GM18498 (cell line): Measurements from ENCODE around the gene STRN4.
"Not testable (repeated sequence)": the region's sequence is repeated elsewhere in the genome, so short reads cannot be mapped to it uniquely, and the experiment has no call there.

ENCODE experiments used
- ATAC-seq: cut with Tn5 transposase; IDR thresholded peaks from one replicate; pipeline ENCODE4 v1.9.1; 2021; ENCODE audit warnings: mild to moderate bottlenecking, moderate library complexity; ENCODE audit not compliant: unreplicated experiment

The STRN4 gene, protein sequence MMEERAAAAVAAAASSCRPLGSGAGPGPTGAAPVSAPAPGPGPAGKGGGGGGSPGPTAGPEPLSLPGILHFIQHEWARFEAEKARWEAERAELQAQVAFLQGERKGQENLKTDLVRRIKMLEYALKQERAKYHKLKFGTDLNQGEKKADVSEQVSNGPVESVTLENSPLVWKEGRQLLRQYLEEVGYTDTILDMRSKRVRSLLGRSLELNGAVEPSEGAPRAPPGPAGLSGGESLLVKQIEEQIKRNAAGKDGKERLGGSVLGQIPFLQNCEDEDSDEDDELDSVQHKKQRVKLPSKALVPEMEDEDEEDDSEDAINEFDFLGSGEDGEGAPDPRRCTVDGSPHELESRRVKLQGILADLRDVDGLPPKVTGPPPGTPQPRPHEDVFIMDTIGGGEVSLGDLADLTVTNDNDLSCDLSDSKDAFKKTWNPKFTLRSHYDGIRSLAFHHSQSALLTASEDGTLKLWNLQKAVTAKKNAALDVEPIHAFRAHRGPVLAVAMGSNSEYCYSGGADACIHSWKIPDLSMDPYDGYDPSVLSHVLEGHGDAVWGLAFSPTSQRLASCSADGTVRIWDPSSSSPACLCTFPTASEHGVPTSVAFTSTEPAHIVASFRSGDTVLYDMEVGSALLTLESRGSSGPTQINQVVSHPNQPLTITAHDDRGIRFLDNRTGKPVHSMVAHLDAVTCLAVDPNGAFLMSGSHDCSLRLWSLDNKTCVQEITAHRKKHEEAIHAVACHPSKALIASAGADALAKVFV

GRCh38 chr19:46746281-46747057 is at the start of gene STRN4:
Gene STRN4 (minus strand): TSS chr19:46746450. CDS start chr19:46746430, 20 bp downstream.
- peak; percentile 66 for ATAC-seq

- no peak for ATAC-seq
These were observed 45.7 kb upstream of the STRN4 start for GRCh38 chr19:46791944-46792343.

GRCh38 chr19:46789371-46789770 is 43.1 kb upstream of the STRN4 start:
- no peak for ATAC-seq

GRCh38 chr19:46788968-46789338 is 42.7 kb upstream of the STRN4 start:
- ATAC-seq: no peak

DNA sequence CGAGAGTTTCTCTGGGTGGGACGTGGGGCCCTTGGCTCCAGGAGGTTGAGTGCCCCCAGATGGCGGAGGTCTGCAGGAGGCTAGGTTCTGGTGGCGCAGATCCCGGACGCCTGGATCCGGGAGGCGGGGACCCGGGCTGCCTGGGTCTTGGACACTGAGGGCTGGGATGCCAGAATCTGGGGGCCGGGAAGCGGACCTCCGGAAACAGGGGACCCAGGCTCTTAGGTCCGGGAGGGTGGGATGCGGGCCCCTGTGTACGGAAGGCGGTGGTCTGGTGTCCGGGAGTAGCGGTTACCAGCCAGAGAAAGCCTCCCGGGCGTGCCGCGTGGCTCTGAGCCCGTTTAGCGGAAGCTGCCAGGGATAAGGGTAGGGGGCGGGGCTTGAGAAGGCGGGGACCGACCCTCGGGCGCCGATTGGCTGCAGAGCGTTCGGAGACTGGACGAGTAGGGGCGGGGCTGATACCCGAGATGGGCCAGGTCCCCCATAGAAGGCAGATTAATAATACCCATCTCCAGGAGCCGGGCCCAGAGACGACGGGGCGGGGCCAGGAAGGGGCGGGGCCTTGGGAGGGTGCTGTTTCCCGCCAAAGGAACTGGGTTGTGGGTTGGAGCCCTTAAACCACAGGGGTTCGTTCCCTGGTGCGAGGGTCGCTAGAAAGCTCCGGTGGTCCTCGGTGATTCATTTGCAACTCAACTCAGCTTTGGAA is 42.2 kb upstream of the STRN4 start, which contains the start of gene SLC1A5:
SLC1A5 (minus strand) TSS at position 333 of the 706 bp plus-strand sequence. CDS start 629 bp downstream, outside the sequence.
- peak; percentile 70 for ATAC-seq

DNA sequence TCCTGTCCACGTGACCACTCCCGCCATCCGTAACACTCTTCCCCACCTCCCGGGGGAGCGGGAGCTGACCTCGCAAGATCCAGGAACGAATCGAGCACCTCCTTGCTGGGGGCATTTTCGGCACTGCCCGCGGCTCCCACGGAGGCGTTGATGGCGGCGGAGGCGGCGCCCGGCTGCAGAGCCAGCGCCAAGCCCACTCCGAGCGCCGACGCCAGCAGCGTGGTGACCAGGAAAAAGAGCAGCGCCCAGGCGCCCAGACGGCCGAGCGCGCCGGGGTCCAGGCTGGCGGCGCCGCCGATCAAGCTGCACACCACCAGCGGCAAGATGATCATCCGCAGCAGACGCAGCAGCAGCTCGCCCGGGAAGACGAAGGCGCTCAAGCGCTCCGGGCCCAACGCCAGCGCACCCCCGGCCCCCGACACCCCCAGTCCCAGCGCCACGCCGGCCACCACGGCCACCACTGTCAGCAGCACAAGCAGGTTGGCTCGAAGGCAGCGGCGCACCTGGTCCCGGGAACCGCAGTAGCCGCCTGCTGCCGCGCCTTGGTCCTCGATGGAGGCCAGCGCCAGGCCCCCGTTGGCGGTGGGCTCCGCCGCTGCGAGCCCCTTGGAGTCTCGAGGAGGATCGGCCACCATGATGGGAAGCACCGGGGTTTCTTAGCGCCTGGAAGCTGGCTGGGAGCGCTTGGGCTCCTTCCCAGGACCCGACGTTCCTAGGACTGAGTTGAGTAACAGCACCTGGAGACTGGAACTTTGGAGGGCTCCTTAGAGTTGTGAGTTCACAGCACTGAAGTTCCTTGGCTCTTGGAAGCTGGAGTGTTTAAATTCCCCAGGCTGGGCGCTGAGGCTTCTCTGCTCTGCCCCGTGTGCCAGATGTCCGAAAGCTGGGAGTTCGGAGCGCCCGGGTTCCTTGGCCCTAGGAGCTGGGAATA is 41.3 kb upstream of the STRN4 start:
- ATAC-seq: no peak

DNA sequence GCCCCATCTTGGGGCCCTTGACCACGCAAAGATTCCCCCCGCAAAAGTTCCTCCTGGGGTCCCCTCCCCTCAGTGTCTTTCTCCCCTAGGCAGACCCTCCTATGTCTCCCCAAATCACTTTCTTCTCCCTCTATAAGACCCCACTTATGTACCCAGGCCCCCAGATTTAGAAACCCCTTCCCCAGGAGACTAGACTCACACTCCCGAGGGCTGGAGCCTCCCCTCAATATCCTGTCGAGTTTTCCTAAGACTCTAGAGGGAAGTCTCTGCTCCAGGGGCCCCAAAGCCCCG is 40.7 kb upstream of the STRN4 start:
- ATAC-seq: no peak

DNA sequence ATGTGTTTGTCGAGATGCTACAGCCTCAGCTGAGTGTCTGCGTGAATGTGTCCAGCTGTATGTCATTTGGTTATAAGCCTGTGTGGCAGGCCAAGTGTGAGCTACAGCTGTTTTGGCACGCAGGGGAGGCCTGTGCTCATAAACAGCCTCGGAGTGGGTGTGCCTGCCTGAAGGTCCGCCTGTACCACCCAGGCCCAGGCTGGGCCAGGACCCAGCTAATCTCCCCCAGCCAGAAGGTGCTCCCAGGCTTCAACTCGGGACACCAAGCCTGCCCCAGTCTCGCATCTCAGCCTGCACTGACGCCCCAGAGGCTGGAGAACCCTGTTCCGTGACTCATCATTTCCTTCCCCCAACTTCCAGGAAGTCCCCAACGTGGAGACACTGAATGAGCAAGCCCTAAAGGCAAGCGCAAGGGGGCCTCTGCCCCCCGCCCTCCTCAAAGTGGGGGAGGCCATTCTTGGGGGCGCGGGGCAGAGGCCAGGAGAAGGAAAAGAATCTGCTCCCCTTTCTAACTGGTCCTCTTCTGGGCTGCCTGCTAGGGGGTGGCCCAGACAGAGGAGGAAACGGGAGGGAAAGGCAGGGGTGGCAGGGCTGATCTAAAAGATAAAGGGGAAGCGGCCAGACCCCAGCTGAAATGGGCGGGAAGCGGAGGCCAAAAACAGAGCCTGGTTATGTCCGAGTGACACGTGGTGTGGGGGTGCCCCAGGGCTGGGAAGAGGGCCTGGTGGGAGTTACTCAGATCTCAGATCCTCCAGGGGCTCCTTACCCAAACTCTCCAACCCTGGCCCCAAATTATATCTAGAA is 40.2 kb upstream of the STRN4 start:
- ATAC-seq: no peak

DNA sequence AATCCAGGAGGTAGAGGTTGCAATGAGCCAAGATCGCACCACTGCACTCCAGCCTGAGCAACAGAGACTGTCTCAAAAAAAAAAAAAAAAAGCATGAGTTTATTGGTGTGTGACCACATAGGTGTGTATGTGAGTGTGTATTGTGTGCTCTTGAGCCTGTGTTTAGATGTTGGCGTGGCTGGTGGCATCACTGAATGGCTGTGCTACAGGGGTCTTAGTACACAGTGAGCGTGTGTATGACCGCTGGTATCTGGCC is 39.7 kb upstream of the STRN4 start:
- no peak for ATAC-seq

DNA sequence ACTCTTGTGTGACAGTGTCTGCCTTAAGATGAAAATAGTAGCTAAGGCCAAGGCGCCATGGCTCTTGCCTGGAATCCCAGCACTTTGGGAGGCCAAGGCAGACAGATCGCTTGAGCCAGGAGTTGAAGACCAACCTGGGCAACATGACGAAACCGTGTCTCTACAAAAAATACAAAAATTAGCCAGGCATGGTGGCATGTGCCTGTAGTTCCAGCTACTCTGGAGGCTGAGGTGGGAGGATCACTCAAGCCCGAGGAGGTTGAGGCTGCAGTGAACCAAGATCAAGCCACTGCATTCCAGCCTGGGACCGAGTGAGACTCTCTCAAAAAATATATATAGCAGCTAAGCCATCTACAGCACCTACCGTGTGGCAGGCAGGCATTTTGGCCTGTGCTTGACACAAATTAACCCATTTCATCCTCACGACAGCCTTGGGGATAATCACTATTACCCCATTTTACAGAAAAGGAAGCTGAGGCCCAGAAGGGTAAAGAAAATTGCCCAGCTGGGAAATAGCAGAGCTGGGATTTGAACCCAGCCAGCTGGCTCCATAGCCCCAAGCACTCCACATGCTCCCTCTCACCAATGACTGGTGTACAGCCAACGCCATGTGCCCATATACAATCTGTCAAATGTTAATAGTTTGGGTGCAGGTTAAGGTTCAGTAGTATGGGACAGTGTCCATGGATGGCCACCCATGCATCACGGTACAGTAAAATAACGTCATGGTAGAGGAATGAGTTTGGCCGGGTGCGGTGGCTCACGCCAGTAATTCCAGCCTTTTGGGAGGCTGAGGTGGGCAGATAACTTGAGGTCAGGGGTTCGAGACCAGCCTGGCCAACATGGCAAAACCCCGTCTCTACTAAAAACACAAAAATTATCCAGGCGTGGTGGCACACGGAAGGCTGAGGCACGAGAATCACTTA is 39.1 kb upstream of the STRN4 start:
- ATAC-seq: no peak

GRCh38 chr19:46784262-46785053 is 38.2 kb upstream of the STRN4 start:
- ATAC-seq: peak; percentile 38

DNA sequence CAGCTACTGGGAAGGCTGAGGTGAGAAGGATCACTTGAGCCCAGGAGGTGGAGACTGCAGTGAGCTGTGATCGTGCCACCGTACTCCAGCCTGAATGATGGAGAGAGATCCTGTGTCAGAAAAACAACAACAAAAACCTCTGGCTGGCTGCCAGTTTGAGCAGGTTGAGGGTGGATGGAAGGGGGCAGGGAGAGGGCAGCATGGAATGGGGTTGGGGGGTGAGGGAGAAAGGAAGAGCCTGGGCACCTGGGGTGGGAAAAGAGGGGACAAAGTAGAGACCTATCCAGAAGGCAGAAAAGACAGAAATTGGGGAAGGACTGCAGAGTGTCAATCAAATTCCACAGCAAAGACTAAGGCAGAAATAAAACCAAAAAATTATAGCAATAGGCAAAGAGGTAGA is 37.4 kb upstream of the STRN4 start:
- ATAC-seq: no peak

DNA sequence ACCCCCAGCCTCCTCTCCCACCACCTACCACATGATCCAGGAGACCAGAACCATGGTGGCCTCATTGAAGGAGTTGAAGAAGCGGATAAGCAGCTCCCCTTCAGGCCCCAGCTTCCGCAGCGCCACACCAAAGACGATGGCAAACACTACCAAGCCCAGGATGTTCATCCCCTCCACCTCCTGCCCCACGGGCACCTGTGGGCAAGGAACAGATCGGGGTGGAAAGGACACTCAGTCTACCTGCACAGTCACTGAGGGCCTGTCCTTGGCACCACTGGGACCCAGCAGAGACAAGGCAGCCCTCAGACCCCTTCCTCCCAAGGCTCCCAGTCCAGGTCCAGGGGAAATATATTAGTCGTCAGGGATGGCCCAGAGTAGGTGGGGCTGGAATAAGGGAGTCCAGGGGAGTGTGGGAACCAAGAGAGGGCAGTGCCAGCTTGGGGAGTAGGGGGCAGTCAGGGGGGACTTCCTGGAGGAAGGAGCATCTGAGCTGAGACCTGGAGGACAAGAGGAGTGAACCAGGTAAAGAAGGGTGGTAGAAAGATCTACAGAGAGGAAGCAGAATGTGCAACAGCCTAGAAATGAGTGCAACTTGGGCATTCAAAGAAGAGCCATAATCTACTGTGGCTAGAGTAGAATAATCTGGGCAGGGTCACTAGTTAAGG is 36.2 kb upstream of the STRN4 start:
- no peak for ATAC-seq

- not testable (repeated sequence) for ATAC-seq
These were observed 31.9 kb upstream of the STRN4 start for GRCh38 chr19:46777956-46778645.

DNA sequence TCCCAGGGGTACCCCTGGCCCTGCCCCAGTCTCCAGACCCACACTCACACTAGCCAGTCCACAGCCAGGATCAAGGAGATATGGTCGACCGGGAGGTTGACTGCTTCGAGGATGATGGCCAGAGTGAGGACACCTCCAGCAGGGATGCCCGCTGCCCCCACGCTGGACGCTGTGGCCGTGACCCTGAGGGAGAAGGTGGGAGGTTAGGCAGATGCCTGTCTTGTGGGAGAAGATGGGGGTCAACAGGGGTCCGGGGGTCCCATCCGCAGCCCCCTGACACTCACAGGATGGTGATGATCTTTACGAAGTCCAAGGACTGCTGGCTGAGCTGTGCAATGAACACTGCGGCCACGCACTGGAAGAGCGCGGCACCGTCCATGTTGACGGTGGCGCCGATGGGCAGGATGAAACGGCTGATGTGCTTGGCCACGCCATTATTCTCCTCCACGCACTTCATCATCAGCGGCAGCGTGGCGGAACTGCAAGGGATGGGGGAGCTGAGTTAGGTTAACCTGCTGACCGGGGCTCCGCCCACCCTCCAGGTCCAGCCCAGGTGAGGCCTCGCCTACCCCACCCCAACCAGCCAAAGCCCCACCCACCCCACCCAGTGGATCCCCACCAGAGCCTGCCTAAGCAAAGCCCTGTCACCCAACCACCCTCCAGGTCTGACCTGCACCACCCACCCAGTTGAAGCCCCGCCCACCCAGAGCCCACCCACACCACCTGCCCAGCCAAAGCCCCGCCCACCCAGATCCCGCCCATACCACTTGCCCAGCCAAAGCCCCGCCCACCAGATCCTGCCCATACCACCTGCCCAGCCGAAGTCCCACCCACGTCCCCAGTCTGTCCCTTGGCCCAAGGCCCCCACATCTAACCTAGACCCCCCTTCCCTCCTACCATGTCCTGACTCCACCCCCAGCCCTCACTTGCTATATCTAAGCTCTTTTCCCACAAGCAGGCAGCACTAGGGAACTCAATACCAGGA is 31.0 kb upstream of the STRN4 start:
- ATAC-seq: no peak
